Large intestine (tissue), 12 donors: Measurements from ENCODE around the gene SNX2. TPM values are rescaled to one million over a fixed set of nuclear protein-coding genes. Genes with fewer than 3 reads are reported as not detected.

ENCODE experiments used
- DNase-seq, 2 donors: peaks; one replicate each; pipeline versions ENCODE4 v3.0.0 to v3.0.0-alpha.2; 2013
- H3K27ac ChIP-seq: one replicate; pipeline ENCODE4 v1.5.1; 2013; ENCODE audit warnings: low read length
- H3K27me3 ChIP-seq: 2 replicates; pipeline ENCODE4 v1.6.1; 2013; ENCODE audit warnings: low read length; ENCODE audit not compliant: control insufficient read depth, insufficient read depth
- H3K36me3 ChIP-seq: 2 replicates; pipeline ENCODE4 v1.6.1; 2013; ENCODE audit warnings: low read length; ENCODE audit not compliant: control insufficient read depth, insufficient read depth
- H3K4me1 ChIP-seq: one replicate; pipeline ENCODE4 v1.6.1; 2013; ENCODE audit warnings: low read length; ENCODE audit not compliant: control insufficient read depth, insufficient read depth
- H3K4me3 ChIP-seq: one replicate; pipeline ENCODE4 v1.5.1; 2013; ENCODE audit warnings: low read length
- H3K9me3 ChIP-seq: one replicate; pipeline ENCODE4 v1.6.1; 2013; ENCODE audit warnings: mild to moderate bottlenecking, low read depth, low read length, moderate library complexity; ENCODE audit not compliant: control insufficient read depth
- WGBS: methylation state at CpG from one replicate; pipeline ENCODE4 v1.1.5; 2013; ENCODE audit warnings: low lambda C conversion rate; ENCODE audit not compliant: insufficient coverage; 5-methylcytosine and 5-hydroxymethylcytosine counted together
- long read RNA-seq, 11 donors: transcript quantifications; one replicate each; lab custom pipeline, GENCODE V29; 2026
- polyA plus RNA-seq: library from polyadenylated mRNA; unstranded; fragments of 120-200 nt; gene quantifications from one replicate; pipeline ENCODE4 v1.2.1, GENCODE V29; 2013

Gene SNX2
- 133 TPM for polyA plus RNA-seq
- long read RNA-seq, donor 1, transcript SNX2-201 (15 exons, 2,128 nt) = major isoform, 23 of 29 reads
- long read RNA-seq, donor 1, partial matches to known transcripts = 0 of 29 reads
- long read RNA-seq, donor 1, other reads (novel, unspliced or antisense) = 0 of 29 reads
- long read RNA-seq, donor 2, transcript SNX2-201 (15 exons, 2,128 nt) = major isoform, 42 of 80 reads
- long read RNA-seq, donor 2, transcript SNX2-202 (6 exons, 908 nt) = minor isoform, 5 of 80 reads
- long read RNA-seq, donor 2, partial matches to known transcripts = 14 of 80 reads
- long read RNA-seq, donor 2, other reads (novel, unspliced or antisense) = 13 of 80 reads
- long read RNA-seq, donor 3, transcript SNX2-206 (2 exons, 484 nt) = minor isoform, 12 of 114 reads
- long read RNA-seq, donor 3, transcript SNX2-201 (15 exons, 2,128 nt) = major isoform, 49 of 114 reads
- long read RNA-seq, donor 3, partial matches to known transcripts = 28 of 114 reads
- long read RNA-seq, donor 3, other reads (novel, unspliced or antisense) = 20 of 114 reads
- long read RNA-seq, donor 4, partial matches to known transcripts = 11 of 18 reads
- long read RNA-seq, donor 4, other reads (novel, unspliced or antisense) = 0 of 18 reads
- long read RNA-seq, donor 5, transcript SNX2-201 (15 exons, 2,128 nt) = major isoform, 19 of 25 reads
- long read RNA-seq, donor 5, partial matches to known transcripts = 0 of 25 reads
- long read RNA-seq, donor 5, other reads (novel, unspliced or antisense) = 5 of 25 reads
- long read RNA-seq, donor 6, transcript SNX2-201 (15 exons, 2,128 nt) = major isoform, 31 of 82 reads
- long read RNA-seq, donor 6, transcript SNX2-206 (2 exons, 484 nt) = minor isoform, 6 of 82 reads
- long read RNA-seq, donor 6, partial matches to known transcripts = 31 of 82 reads
- long read RNA-seq, donor 6, other reads (novel, unspliced or antisense) = 12 of 82 reads
- long read RNA-seq, donor 7, transcript SNX2-201 (15 exons, 2,128 nt) = major isoform, 8 of 56 reads
- long read RNA-seq, donor 7, partial matches to known transcripts = 46 of 56 reads
- long read RNA-seq, donor 7, other reads (novel, unspliced or antisense) = 0 of 56 reads
- long read RNA-seq, donor 8, transcript SNX2-202 (6 exons, 908 nt) = minor isoform, 10 of 90 reads
- long read RNA-seq, donor 8, transcript SNX2-206 (2 exons, 484 nt) = minor isoform, 6 of 90 reads
- long read RNA-seq, donor 8, transcript SNX2-201 (15 exons, 2,128 nt) = major isoform, 41 of 90 reads
- long read RNA-seq, donor 8, partial matches to known transcripts = 25 of 90 reads
- long read RNA-seq, donor 8, other reads (novel, unspliced or antisense) = 8 of 90 reads
- long read RNA-seq, donor 9, transcript SNX2-201 (15 exons, 2,128 nt) = major isoform, 30 of 163 reads
- long read RNA-seq, donor 9, partial matches to known transcripts = 117 of 163 reads
- long read RNA-seq, donor 9, other reads (novel, unspliced or antisense) = 10 of 163 reads
- long read RNA-seq, donor 10, transcript SNX2-201 (15 exons, 2,128 nt) = major isoform, 47 of 76 reads
- long read RNA-seq, donor 10, partial matches to known transcripts = 10 of 76 reads
- long read RNA-seq, donor 10, other reads (novel, unspliced or antisense) = 10 of 76 reads
- long read RNA-seq, donor 11, transcript SNX2-201 (15 exons, 2,128 nt) = major isoform, 23 of 127 reads
- long read RNA-seq, donor 11, partial matches to known transcripts = 90 of 127 reads
- long read RNA-seq, donor 11, other reads (novel, unspliced or antisense) = 6 of 127 reads

DNA sequence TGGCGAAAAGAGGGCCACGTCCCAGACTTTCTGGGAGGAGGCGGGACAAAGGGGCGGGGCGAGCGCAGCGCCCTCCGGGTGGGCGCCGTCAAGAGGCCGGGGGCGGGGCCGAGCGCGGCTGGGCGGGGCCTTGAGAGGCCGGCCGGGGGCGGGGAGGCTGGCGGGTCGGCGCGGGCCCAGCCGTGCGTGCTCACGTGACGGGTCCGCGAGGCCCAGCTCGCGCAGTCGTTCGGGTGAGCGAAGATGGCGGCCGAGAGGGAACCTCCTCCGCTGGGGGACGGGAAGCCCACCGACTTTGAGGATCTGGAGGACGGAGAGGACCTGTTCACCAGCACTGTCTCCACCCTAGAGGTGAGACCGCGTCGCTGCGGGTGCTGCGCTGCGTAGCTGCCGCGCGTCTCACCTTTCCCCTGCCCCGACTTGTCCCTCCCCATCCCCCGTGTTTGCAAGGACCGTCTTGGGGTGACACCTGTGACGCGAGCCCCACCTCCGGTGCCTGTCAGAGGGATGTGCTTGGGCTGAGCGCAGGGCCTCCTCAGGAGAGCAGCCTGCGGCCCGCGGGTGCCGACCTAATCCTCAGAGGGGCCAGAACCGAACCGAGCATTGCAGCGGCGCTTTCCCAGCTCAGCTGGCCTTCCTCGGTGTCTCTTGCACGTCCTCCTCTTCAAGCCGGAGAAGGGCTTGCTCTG is at the start of gene SNX2:
TSS of gene SNX2 (plus strand) at position 220 of the 689 bp plus-strand sequence. CDS start at position 244, 24 bp downstream.
- no CpG with 5 or more reads among the region's 67 CpGs for WGBS
- peaks cover 2% of the 10 kb centered on the region for H3K27me3 ChIP-seq

DNA sequence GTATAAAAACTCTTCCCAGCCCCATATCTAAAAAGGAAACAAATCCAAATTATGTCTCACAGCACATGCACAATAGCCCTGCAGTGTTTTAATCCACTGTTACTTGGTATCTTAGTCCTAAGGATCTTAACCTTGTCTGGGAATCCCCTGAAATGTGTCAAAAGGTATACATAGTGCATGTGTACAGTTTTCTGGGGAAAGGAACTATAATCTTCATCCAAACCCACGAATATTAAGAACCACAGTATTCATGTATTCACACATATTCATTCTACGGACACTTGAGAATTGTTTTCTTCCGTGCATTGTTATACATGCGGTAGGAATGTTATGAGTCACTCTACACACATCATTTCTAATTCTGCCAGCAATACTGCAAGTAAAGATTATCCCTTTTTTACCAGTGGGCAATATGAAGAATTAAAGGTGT is 47.8 kb upstream of the SNX2 start:
- 80% methylated on average over 1 of the region's 4 CpGs for WGBS
- H3K9me3 ChIP-seq = no peaks in the 10 kb centered on the region
- H3K4me1 ChIP-seq = peaks cover 9% of the 10 kb centered on the region
- no peak for DNase-seq
- H3K27me3 ChIP-seq = no peaks in the 10 kb centered on the region
- H3K4me3 ChIP-seq = no peak overlapping the region
- H3K36me3 ChIP-seq = no peaks in the 10 kb centered on the region
- no peak overlapping the region for H3K27ac ChIP-seq

More for the DNA sequence above, at the start of gene SNX2:
- Histone ChIP-seq H3K36me3 (no peaks in the 10 kb centered on the region), H3K4me1 (no peaks in the 10 kb centered on the region), H3K27ac (peak within 1 kb of the TSS; percentile 71), H3K9me3 (no peaks in the 10 kb centered on the region), H3K4me3 (peak within 1 kb of the TSS; percentile 96)
- peak; percentile 85 to 92 for DNase-seq

GRCh38 chr5:122730037-122730436 is 44.8 kb upstream of the SNX2 start:
- Histone ChIP-seq H3K4me3 (no peak overlapping the region), H3K4me1 (no peaks in the 10 kb centered on the region), H3K36me3 (no peaks in the 10 kb centered on the region), H3K27ac (no peak overlapping the region), H3K27me3 (no peaks in the 10 kb centered on the region), H3K9me3 (no peaks in the 10 kb centered on the region)
- 100% methylated on average over 1 of the region's 1 CpG for WGBS
- DNase-seq = no peak

DNA sequence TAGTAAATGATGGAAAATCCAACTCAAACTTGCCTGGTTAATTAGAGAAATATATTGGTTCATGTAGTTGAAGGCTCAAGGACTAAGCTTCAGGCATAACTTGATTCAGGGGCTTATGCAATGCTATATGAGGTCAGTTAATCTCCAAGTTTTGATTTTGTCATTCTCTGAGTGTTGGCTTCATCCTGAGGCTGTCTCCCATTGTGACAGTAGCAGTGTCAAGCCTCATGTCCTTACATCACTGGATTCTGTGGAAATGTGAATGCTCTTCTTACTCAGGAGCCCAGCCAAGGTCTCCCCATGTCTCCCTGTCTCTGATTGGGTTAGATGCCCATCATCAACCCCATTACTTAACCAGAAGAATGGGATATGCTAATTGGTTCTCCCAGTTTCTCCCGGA is 44.4 kb upstream of the SNX2 start:
- Histone ChIP-seq H3K4me1 (no peaks in the 10 kb centered on the region), H3K27ac (no peak overlapping the region), H3K27me3 (no peaks in the 10 kb centered on the region), H3K9me3 (no peaks in the 10 kb centered on the region), H3K36me3 (no peaks in the 10 kb centered on the region), H3K4me3 (no peak overlapping the region)
- WGBS = no CpG with 5 or more reads among the region's 1 CpG
- DNase-seq = no peak

- H3K36me3 ChIP-seq = no peaks in the 10 kb centered on the region
These were observed 38.6 kb upstream of the SNX2 start for GRCh38 chr5:122736086-122736845.

DNA sequence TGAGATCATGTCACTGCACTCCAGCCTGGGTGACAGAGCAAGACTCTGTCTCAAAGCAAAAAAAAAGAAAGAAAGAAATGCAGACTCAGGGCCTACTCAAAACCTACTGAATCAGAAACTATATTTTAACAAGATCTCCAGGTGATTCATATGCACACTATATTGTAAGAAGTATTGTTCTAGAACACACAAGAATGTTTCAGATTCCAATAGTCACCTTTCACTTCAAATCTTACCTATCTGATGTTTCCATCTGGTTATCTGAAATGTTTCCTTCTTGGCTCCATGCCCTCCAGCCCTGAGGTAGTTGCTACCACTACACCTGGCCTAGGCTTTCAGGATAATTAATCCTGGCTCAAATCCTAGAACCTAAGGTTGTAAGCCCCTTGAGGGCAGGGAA is 36.8 kb upstream of the SNX2 start:
- Histone ChIP-seq H3K27ac (no peak overlapping the region), H3K4me3 (no peak overlapping the region), H3K4me1 (no peaks in the 10 kb centered on the region), H3K36me3 (no peaks in the 10 kb centered on the region), H3K9me3 (no peaks in the 10 kb centered on the region), H3K27me3 (no peaks in the 10 kb centered on the region)
- DNase-seq = no peak

More at GRCh38 chr5:122736086-122736845, 38.6 kb upstream of the SNX2 start:
- no peaks in the 10 kb centered on the region for H3K4me1 ChIP-seq
- no peak for DNase-seq
- no peak overlapping the region for H3K4me3 ChIP-seq
- H3K9me3 ChIP-seq = no peaks in the 10 kb centered on the region
- H3K27ac ChIP-seq = no peak overlapping the region
- WGBS = 60% methylated on average over 3 of the region's 9 CpGs
- H3K27me3 ChIP-seq = no peaks in the 10 kb centered on the region

- H3K27me3 ChIP-seq = no peaks in the 10 kb centered on the region
- WGBS = 60% methylated on average over 1 of the region's 2 CpGs
- H3K27ac ChIP-seq = peak overlapping the region; percentile 86
These were observed 33.2 kb upstream of the SNX2 start for GRCh38 chr5:122741681-122742080.

DNA sequence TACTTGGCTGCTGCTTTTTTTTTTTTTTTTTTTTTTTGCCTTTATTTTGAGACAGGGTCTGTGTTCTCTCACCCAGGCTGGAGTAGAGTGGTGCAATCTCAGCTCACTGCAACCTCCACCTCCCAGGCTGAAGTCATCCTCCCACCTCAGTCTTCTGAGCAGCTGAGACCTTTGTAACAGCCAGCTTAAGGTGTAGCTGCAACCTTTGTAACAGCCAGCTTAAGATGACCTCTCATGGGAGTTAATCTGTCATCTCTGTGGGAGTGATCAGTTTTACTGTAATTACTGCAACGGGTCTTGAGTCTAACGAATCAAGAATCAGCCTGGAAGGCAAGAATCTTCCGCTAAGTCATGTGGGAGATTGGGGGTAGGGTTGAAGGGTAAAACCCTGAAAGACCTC is 31.6 kb upstream of the SNX2 start:
- peak overlapping the region; percentile 88 for H3K27ac ChIP-seq
- no CpG with 5 or more reads among the region's 3 CpGs for WGBS
- H3K27me3 ChIP-seq = no peaks in the 10 kb centered on the region
- no peaks in the 10 kb centered on the region for H3K9me3 ChIP-seq
- DNase-seq = peak; percentile 87 to 93
- H3K4me1 ChIP-seq = peaks cover 5% of the 10 kb centered on the region
- no peaks in the 10 kb centered on the region for H3K36me3 ChIP-seq
- H3K4me3 ChIP-seq = no peak overlapping the region

More at GRCh38 chr5:122741681-122742080, 33.2 kb upstream of the SNX2 start:
- peaks cover 5% of the 10 kb centered on the region for H3K4me1 ChIP-seq
- no peaks in the 10 kb centered on the region for H3K36me3 ChIP-seq
- H3K4me3 ChIP-seq = no peak overlapping the region
- no peak for DNase-seq
- no peaks in the 10 kb centered on the region for H3K9me3 ChIP-seq
